Measurements from ENCODE around the gene PCDH19.

GRCh38 chrX:100349391-100349790 is 60.7 kb downstream of the PCDH19 start:
- TF ChIP-seq POLR2A (IDR thresholded peaks at IDR 0.05) (no peak), CTCF (IDR thresholded peaks at IDR 0.05) (no peak)

Measured in tibial nerve (tissue), 3 donors.